WERI-Rb-1 (cell line): ENCODE data around the gene PLAU.
A peak's percentile ranks its signal among the peaks of the same experiment; 100 is the strongest.

Experiments
- DNase-seq: peaks from one replicate; pipeline ENCODE4 v3.0.0-alpha.2; 2020
- H3K27ac ChIP-seq: fragments of 250-450 bp; sonication (Bioruptor Pico); 2 replicates; pipeline ENCODE4 v1.5.1; 2020; ENCODE audit warnings: mild to moderate bottlenecking, moderate library complexity
- H3K27me3 ChIP-seq: fragments of 250-450 bp; sonication (Bioruptor Pico); 2 replicates; pipeline ENCODE4 v1.5.1; 2021; ENCODE audit warnings: mild to moderate bottlenecking, low read depth, moderate library complexity; ENCODE audit not compliant: insufficient read depth, severe bottlenecking
- H3K36me3 ChIP-seq: fragments of 250-450 bp; sonication (Bioruptor Pico); 2 replicates; pipeline ENCODE4 v1.5.1; 2020; ENCODE audit warnings: mild to moderate bottlenecking, moderate library complexity
- H3K4me3 ChIP-seq: 2 replicates; pipeline ENCODE4 v1.5.1; 2011; ENCODE audit warnings: low read depth, mild to moderate bottlenecking, control low read depth, low read length
- H3K9me3 ChIP-seq: fragments of 250-450 bp; sonication (Bioruptor Pico); 2 replicates; pipeline ENCODE4 v1.5.1; 2021; ENCODE audit warnings: mild to moderate bottlenecking, moderate library complexity; ENCODE audit not compliant: severe bottlenecking
- TF ChIP-seq, protein P1 (sequence below): IDR thresholded peaks from 2 replicates; pipeline ENCODE4 v1.5.1; 2011; ENCODE audit warnings: low read depth, mild to moderate bottlenecking, control low read depth, inconsistent platforms, low read length

Gene PLAU

GRCh38 chr10:73879296-73880173, 31.4 kb upstream of the PLAU start:
- H3K27me3 ChIP-seq = no peaks in the 10 kb centered on the region
- peak; percentile 85 for DNase-seq
- no peak overlapping the region for H3K4me3 ChIP-seq
- no peaks in the 10 kb centered on the region for H3K9me3 ChIP-seq
- H3K36me3 ChIP-seq = no peaks in the 10 kb centered on the region
- H3K27ac ChIP-seq = no peak overlapping the region
- TF ChIP-seq, protein P1, sequence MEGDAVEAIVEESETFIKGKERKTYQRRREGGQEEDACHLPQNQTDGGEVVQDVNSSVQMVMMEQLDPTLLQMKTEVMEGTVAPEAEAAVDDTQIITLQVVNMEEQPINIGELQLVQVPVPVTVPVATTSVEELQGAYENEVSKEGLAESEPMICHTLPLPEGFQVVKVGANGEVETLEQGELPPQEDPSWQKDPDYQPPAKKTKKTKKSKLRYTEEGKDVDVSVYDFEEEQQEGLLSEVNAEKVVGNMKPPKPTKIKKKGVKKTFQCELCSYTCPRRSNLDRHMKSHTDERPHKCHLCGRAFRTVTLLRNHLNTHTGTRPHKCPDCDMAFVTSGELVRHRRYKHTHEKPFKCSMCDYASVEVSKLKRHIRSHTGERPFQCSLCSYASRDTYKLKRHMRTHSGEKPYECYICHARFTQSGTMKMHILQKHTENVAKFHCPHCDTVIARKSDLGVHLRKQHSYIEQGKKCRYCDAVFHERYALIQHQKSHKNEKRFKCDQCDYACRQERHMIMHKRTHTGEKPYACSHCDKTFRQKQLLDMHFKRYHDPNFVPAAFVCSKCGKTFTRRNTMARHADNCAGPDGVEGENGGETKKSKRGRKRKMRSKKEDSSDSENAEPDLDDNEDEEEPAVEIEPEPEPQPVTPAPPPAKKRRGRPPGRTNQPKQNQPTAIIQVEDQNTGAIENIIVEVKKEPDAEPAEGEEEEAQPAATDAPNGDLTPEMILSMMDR = peak; percentile 84

GRCh38 chr10:73881221-73881919, 29.6 kb upstream of the PLAU start:
- Histone ChIP-seq H3K4me3 (no peak overlapping the region), H3K27me3 (no peaks in the 10 kb centered on the region), H3K36me3 (no peaks in the 10 kb centered on the region), H3K27ac (no peak overlapping the region), H3K9me3 (no peaks in the 10 kb centered on the region)
- TF ChIP-seq, protein P1 = no peak
- no peak for DNase-seq

DNA sequence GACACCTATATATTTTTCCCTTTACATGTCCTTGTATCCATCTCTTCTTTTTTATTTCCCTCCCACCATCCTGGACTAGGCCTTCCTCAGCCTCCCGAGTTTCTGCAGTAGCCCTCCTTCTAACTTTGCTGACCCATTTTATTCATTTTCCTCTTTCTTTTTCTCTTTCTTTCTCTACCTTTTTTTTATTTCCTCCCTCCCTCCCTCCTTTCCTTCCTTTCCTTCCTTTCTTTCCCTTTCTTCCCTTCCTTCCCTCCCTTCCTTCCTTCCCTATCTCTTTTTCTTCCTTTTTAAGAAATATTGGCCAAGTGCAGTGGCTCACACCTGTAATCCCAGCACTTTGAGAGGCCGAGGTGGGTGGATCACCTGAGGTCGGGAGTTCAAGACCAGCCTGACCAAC, 26.9 kb upstream of the PLAU start:
- Histone ChIP-seq H3K27ac (no peak overlapping the region), H3K9me3 (no peaks in the 10 kb centered on the region), H3K4me3 (no peak overlapping the region), H3K27me3 (no peaks in the 10 kb centered on the region), H3K36me3 (no peaks in the 10 kb centered on the region)
- TF ChIP-seq, protein P1 = no peak
- no peak for DNase-seq

- peak; percentile 74 for DNase-seq
- no peak overlapping the region for H3K27ac ChIP-seq
- no peaks in the 10 kb centered on the region for H3K27me3 ChIP-seq
- H3K9me3 ChIP-seq = no peaks in the 10 kb centered on the region
- H3K4me3 ChIP-seq = no peak overlapping the region
- TF ChIP-seq, protein P1 = peak; percentile 87
- H3K36me3 ChIP-seq = no peaks in the 10 kb centered on the region
These were observed 24.8 kb upstream of the PLAU start for GRCh38 chr10:73886085-73886529.

DNA sequence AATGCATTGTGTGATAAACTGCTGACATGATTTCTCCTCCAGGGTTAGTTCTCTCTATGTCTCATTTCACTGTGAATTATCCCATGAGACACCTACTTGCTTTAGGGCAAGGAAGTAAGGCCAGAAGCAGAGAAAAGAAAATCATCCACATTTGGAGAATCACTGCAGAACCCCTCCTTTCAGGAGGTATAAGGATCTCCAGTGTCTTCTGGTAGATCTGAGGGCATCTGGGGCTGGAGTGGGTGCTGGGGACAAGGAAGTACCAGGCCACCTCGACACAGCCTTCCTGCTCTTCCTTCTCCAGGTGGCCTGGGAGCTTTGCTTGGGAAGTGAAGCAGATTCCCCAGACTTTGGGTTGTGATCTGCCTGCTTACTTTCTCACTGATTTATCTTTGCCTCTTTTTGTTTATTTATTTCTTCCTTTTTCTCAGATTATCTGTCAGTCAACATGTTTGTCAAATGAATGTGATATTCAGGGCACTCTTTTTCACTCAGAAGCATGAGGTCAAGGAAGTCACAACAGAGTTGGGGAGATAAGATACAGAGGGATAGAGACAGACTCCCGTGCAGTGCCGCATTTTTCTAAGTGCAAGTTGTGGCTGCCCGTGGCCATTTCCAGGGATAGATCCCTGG, 24.2 kb upstream of the PLAU start:
- DNase-seq = no peak
- Histone ChIP-seq H3K27me3 (no peaks in the 10 kb centered on the region), H3K4me3 (no peak overlapping the region), H3K9me3 (no peaks in the 10 kb centered on the region), H3K27ac (no peak overlapping the region), H3K36me3 (no peaks in the 10 kb centered on the region)
- TF ChIP-seq, protein P1 = no peak
